ENCODE results near the gene MARCHF4.

- TF ChIP-seq CTCF (IDR thresholded peaks at IDR 0.05) = no peak
- no peak for TF ChIP-seq POLR2A (IDR thresholded peaks at IDR 0.05)
These were observed 20.9 kb upstream of the MARCHF4 start for GRCh38 chr2:216392945-216393840.

Data from thyroid gland (tissue), 4 donors.